ENCODE results near the gene OXSR1. TPM values are rescaled to one million over a fixed set of nuclear protein-coding genes. Genes with fewer than 3 reads are reported as not detected.

OXSR1 gene
- total and polyA plus RNA-seq, 2 of the 13 experiments (the other 11 are each of a cell fraction or from before 2014, with no cell fraction given): 27.4 to 32.6 TPM

GRCh38 chr3:38136777-38137614 lies 28.3 kb upstream of the OXSR1 start, which contains the start of gene ACAA1 (continued):
- TF ChIP-seq ZBTB49 (CRISPR knock-in tag; IDR thresholded peaks at IDR 0.05; ENCODE audit: borderline replicate concordance) (no peak), ZNF740 (CRISPR knock-in tag; IDR thresholded peaks at IDR 0.05) (no peak), TCF12 (IDR thresholded peaks at IDR 0.05) (no peak), TCF12 (CRISPR knock-in tag; IDR thresholded peaks at IDR 0.05) (no peak), DMAP1 (CRISPR knock-in tag; IDR thresholded peaks at IDR 0.05) (peak; percentile 57; the same call in 1 of the 2 replicates), EEA1 (CRISPR knock-in tag; IDR thresholded peaks at IDR 0.05; ENCODE audit: borderline replicate concordance) (no peak), BATF2 (CRISPR knock-in tag; IDR thresholded peaks at IDR 0.05) (no peak), ZNF20 (CRISPR knock-in tag; IDR thresholded peaks at IDR 0.05) (no peak), ZNF354B (CRISPR knock-in tag; IDR thresholded peaks at IDR 0.05) (no peak), ZFAT (CRISPR knock-in tag; conservative IDR thresholded peaks at IDR 0.05) (no peak), ZFX (CRISPR knock-in tag; IDR thresholded peaks at IDR 0.05; ENCODE audit: low read depth) (peak; percentile 92), RFX1 (IDR thresholded peaks at IDR 0.05) (no peak; the same call in 1 of the 2 replicates), ZSCAN29 (CRISPR knock-in tag; conservative IDR thresholded peaks at IDR 0.05) (0 out of 2 replicates have a peak, but pooled peaks have one; percentile 24), TEF (CRISPR knock-in tag; IDR thresholded peaks at IDR 0.05) (no peak), JUN (CRISPR knock-in tag; IDR thresholded peaks at IDR 0.05) (no peak), ZNF747 (CRISPR knock-in tag; IDR thresholded peaks at IDR 0.05; ENCODE audit: borderline replicate concordance) (no peak), POLR2G (IDR thresholded peaks at IDR 0.05; ENCODE audit: low read depth, low read length) (peak; percentile 93), PAF1 (CRISPR knock-in tag; IDR thresholded peaks at IDR 0.05) (no peak), PRDM10 (CRISPR knock-in tag; IDR thresholded peaks at IDR 0.05; ENCODE audit: low read depth) (no peak), ZNF138 (CRISPR knock-in tag; IDR thresholded peaks at IDR 0.05; ENCODE audit: low read depth) (no peak; the same call in 1 of the 2 replicates), PRMT3 (CRISPR knock-in tag; IDR thresholded peaks at IDR 0.05; ENCODE audit: borderline replicate concordance, low read depth) (no peak), ESRRA (CRISPR knock-in tag; IDR thresholded peaks at IDR 0.05; ENCODE audit: low read depth) (0 out of 2 replicates have a peak, but pooled peaks have one; percentile 2)
